Right cardiac atrium (tissue), 5 donors: ENCODE measurements around the gene GRPEL1. TPM values are rescaled to one million over a fixed set of nuclear protein-coding genes. Genes with fewer than 3 reads are reported as not detected.

ENCODE experiments used
- ATAC-seq, 2 donors: fragments of 200-7000 bp; cut with Tn5 transposase; one replicate each; pipeline versions ENCODE4 v1.8.0 to v1.9.1; 2020; ENCODE audit warnings: moderate library complexity in 2 of 2, mild to moderate bottlenecking in 1 of 2
- DNase-seq, 3 donors: peaks; one replicate each; pipeline ENCODE4 v3.0.0-alpha.2; 2020
- H3K27ac ChIP-seq: one replicate; pipeline ENCODE4 v1.5.1; 2013; ENCODE audit warnings: mild to moderate bottlenecking, low read length, control low read depth, moderate library complexity
- H3K27me3 ChIP-seq: one replicate; pipeline ENCODE4 v1.6.1; 2013; ENCODE audit not compliant: control insufficient read depth, insufficient read depth
- H3K4me1 ChIP-seq: one replicate; pipeline ENCODE4 v1.6.1; 2013; ENCODE audit warnings: low read length; ENCODE audit not compliant: control insufficient read depth, insufficient read depth
- H3K4me3 ChIP-seq: one replicate; pipeline ENCODE4 v1.5.1; 2013; ENCODE audit warnings: low read length, control low read depth
- H3K9me3 ChIP-seq: one replicate; pipeline ENCODE4 v1.6.1; 2013; ENCODE audit warnings: low read length; ENCODE audit not compliant: control insufficient read depth
- WGBS: extraction: QIAGEN DNeasy Blood & Tissue Kit; methylation state at CpG from one replicate; pipeline ENCODE4 v1.1.7; 2013; 5-methylcytosine and 5-hydroxymethylcytosine counted together
- intact Hi-C, 4 donors: fragments of 100-400 bp; cut with DNase I; formaldehyde crosslinking; loops; one replicate each; pipeline versions ENCODE4 v1.11.0 to v1.14.0; 2022 to 2023
- polyA plus RNA-seq: library from polyadenylated mRNA; stranded (reverse); fragments of 200-250 nt; gene quantifications from one replicate; pipeline ENCODE4 v1.2.3, GENCODE V29; 2013
- total RNA-seq, 4 donors: library from RNA; stranded (reverse); fragmentation: NEBNext Ultra II Directional; extraction: Animal tissue kit (Norgen Biotek cat#: 25700); gene quantifications; one replicate each; pipeline ENCODE4 v1.2.1, GENCODE V29; 2021
- donor health status: healthy with polysubstance abuse.
- donor health status: DM: no; HTN: yes; CAD: no.
- donor health status: DM: no; HTN: no; CAD: no.
- donor health status: DM: no; HTN: yes; CAD: no; lungs with severe emphysema.
- donor health status: DM: yes; HTN: yes; CAD: no.

Gene GRPEL1
- total and polyA plus RNA-seq, 5 donors: 28.2 to 36.8 (median 32.3) TPM

- H3K9me3 ChIP-seq: no peaks in the 10 kb centered on the region
- no peak overlapping the region for H3K4me3 ChIP-seq
- 85% methylated on average over 25 of the region's 25 CpGs for WGBS
- H3K27ac ChIP-seq: no peak overlapping the region
- ATAC-seq: peak; percentile 7 to 40
- DNase-seq: no peak
- intact Hi-C loops: loop anchor here in 3 of 4 donors (10.0 kb wide), 3 partner anchors 101 to 351 kb away; partner anchors contain the start of gene TBC1D14 (in 1 of the 3)
- H3K27me3 ChIP-seq: no peaks in the 10 kb centered on the region
- no peaks in the 10 kb centered on the region for H3K4me1 ChIP-seq
Measured at GRCh38 chr4:7075962-7076695, 8.3 kb upstream of the GRPEL1 start.

GRCh38 chr4:7074426-7074825, 6.6 kb upstream of the GRPEL1 start:
- ATAC-seq: no peak
- Histone ChIP-seq H3K27ac (no peak overlapping the region), H3K4me3 (no peak overlapping the region), H3K4me1 (no peaks in the 10 kb centered on the region), H3K27me3 (no peaks in the 10 kb centered on the region), H3K9me3 (no peaks in the 10 kb centered on the region)
- no peak for DNase-seq
- WGBS: 78% methylated on average over 9 of the region's 9 CpGs
- intact Hi-C loops: loop anchor here (5.0 to 10.0 kb wide), 5 partner anchors 42 to 352 kb away; partner anchors contain the start of gene TBC1D14 (in 1 of the 4)

- H3K9me3 ChIP-seq: no peaks in the 10 kb centered on the region
- no peaks in the 10 kb centered on the region for H3K27me3 ChIP-seq
- H3K27ac ChIP-seq: no peak overlapping the region
- no peak overlapping the region for H3K4me3 ChIP-seq
- peak in 1 of 2 donors; percentile 9 for ATAC-seq
- H3K4me1 ChIP-seq: peaks cover 3% of the 10 kb centered on the region
- intact Hi-C loops: loop anchor here (5.0 to 10.0 kb wide), 5 partner anchors 41 to 351 kb away; partner anchors contain the start of gene TBC1D14 (in 1 of the 4)
- 74% methylated on average over 18 of the region's 18 CpGs for WGBS
- no peak for DNase-seq
Measured at GRCh38 chr4:7073526-7074390, 5.9 kb upstream of the GRPEL1 start.

GRCh38 chr4:7073059-7073458, 5.2 kb upstream of the GRPEL1 start:
- Histone ChIP-seq H3K9me3 (no peaks in the 10 kb centered on the region), H3K4me1 (peaks cover 3% of the 10 kb centered on the region), H3K27me3 (no peaks in the 10 kb centered on the region), H3K4me3 (no peak overlapping the region), H3K27ac (no peak overlapping the region)
- intact Hi-C loops: loop anchor here (5.0 to 10.0 kb wide), 5 partner anchors 41 to 351 kb away; partner anchors contain the start of gene TBC1D14 (in 1 of the 4)
- DNase-seq: no peak
- no peak for ATAC-seq
- WGBS: 90% methylated on average over 14 of the region's 14 CpGs

- Histone ChIP-seq H3K9me3 (no peaks in the 10 kb centered on the region), H3K27ac (no peak overlapping the region), H3K27me3 (no peaks in the 10 kb centered on the region), H3K4me1 (peaks cover 5% of the 10 kb centered on the region), H3K4me3 (no peak overlapping the region)
- peak; percentile 3 to 7 for ATAC-seq
- intact Hi-C loops: loop anchor here (2.0 to 10.0 kb wide), 7 partner anchors 39 to 350 kb away; partner anchors contain the start of gene TBC1D14 (in 1 of the 4)
- DNase-seq: peak; percentile 74 to 91 (median 91)
- 40% methylated on average over 23 of the region's 23 CpGs for WGBS
Measured at GRCh38 chr4:7070729-7071511, 3.1 kb upstream of the GRPEL1 start.

GRCh38 chr4:7068883-7069282, 1.0 kb upstream of the GRPEL1 start:
- ATAC-seq: peak in 1 of 2 donors; percentile 1
- intact Hi-C loops: loop anchor here in 2 of 4 donors (5.0 to 10.0 kb wide), 2 partner anchors 74 to 157 kb away; no protein-coding TSS in a partner anchor
- peak in 1 of 3 donors; percentile 67 for DNase-seq
- WGBS: 13% methylated on average over 20 of the region's 20 CpGs
- Histone ChIP-seq H3K9me3 (no peaks in the 10 kb centered on the region), H3K27me3 (no peaks in the 10 kb centered on the region), H3K4me1 (peaks cover 5% of the 10 kb centered on the region), H3K27ac (peak overlapping the region; percentile 94), H3K4me3 (peak overlapping the region; percentile 77)

GRCh38 chr4:7068279-7068842, 497 bp upstream of the GRPEL1 start:
- intact Hi-C loops: loop anchor here in 2 of 4 donors (5.0 to 10.0 kb wide), 2 partner anchors 74 to 156 kb away; no protein-coding TSS in a partner anchor

GRCh38 chr4:7067126-7067451, 775 bp downstream of the GRPEL1 start:
- no peaks in the 10 kb centered on the region for H3K27me3 ChIP-seq
- peaks cover 5% of the 10 kb centered on the region for H3K4me1 ChIP-seq
- intact Hi-C loops: loop anchor here in 2 of 4 donors (5.0 to 10.0 kb wide), 2 partner anchors 72 to 155 kb away; no protein-coding TSS in a partner anchor
- no peaks in the 10 kb centered on the region for H3K9me3 ChIP-seq
- 3% methylated on average over 13 of the region's 13 CpGs for WGBS
- no peak overlapping the region for H3K27ac ChIP-seq
- no peak for ATAC-seq
- H3K4me3 ChIP-seq: peak overlapping the region; percentile 80
- no peak for DNase-seq

More at GRCh38 chr4:7068279-7068842, 497 bp upstream of the GRPEL1 start:
- Histone ChIP-seq H3K4me1 (peaks cover 5% of the 10 kb centered on the region), H3K27ac (peak overlapping the region; percentile 94), H3K4me3 (peak overlapping the region; percentile 77), H3K9me3 (no peaks in the 10 kb centered on the region), H3K27me3 (no peaks in the 10 kb centered on the region)
- WGBS: under 1% methylated on average over 50 of the region's 50 CpGs
- DNase-seq (no peak), ATAC-seq (no peak)

GRCh38 chr4:7066493-7066892, 1.4 kb downstream of the GRPEL1 start:
- H3K9me3 ChIP-seq: no peaks in the 10 kb centered on the region
- peak overlapping the region; percentile 80 for H3K4me3 ChIP-seq
- WGBS: 86% methylated on average over 4 of the region's 4 CpGs
- DNase-seq: no peak
- no peak for ATAC-seq
- no peak overlapping the region for H3K27ac ChIP-seq
- intact Hi-C loops: loop anchor here in 2 of 4 donors (5.0 to 10.0 kb wide), 2 partner anchors 72 to 154 kb away; no protein-coding TSS in a partner anchor
- H3K4me1 ChIP-seq: peaks cover 5% of the 10 kb centered on the region
- no peaks in the 10 kb centered on the region for H3K27me3 ChIP-seq

GRCh38 chr4:7066006-7066405, 1.9 kb downstream of the GRPEL1 start:
- no peak overlapping the region for H3K27ac ChIP-seq
- no peak overlapping the region for H3K4me3 ChIP-seq
- intact Hi-C loops: loop anchor here in 2 of 4 donors (5.0 to 10.0 kb wide), 2 partner anchors 71 to 154 kb away; no protein-coding TSS in a partner anchor
- H3K9me3 ChIP-seq: no peaks in the 10 kb centered on the region
- H3K27me3 ChIP-seq: no peaks in the 10 kb centered on the region
- WGBS: 95% methylated on average over 11 of the region's 11 CpGs
- DNase-seq (no peak), ATAC-seq (no peak)
- peaks cover 5% of the 10 kb centered on the region for H3K4me1 ChIP-seq
